NCI-H774 (cell line): Measurements from ENCODE around the gene RASSF10.

Experiments
- DNase-seq: peaks from one replicate; lab custom pipeline; 2025; lab: John Stamatoyannopoulos, UW

RASSF10 gene

DNA sequence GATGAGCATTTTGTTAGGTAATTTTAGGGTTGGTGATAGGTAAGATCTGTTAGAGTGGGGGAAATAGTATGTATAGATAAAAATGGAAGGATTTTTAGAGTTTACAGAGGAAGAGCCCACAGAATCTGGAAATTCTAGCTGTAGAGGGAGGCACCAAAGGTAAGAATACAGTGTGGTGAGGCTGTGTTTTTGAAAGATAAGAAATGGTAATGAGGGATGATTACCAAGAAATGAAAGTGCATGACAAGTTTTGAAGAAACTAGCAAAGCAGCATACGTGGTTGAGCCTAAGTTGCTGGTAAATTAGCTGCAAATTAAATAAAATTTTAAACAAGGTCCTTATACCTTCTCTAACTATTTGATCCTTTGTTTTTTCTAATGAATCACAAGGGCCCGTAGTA, 14.6 kb upstream of the RASSF10 start:
- no peak for DNase-seq

DNA sequence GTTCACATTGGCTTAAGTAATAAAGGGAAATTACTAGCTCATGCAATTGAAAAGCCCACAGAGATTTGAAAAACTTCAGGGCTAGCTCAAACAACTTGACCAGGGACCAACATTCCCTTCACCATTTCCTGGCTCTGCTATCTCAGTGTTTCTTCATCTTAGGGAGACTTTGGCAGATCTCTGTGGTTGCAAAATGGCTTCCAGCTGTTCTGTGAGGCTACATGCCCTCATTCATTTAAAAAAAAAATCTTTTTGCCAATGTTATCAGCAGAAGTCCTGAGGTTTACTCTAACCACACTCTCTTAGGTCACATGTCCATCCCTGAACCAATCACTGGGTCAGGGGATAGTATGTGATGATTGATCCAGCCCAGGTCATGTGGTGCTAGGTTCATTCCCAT, 13.9 kb upstream of the RASSF10 start:
- no peak for DNase-seq

GRCh38 chr11:12995823-12996222, 13.3 kb upstream of the RASSF10 start:
- no peak for DNase-seq

GRCh38 chr11:12997168-12997567, 11.9 kb upstream of the RASSF10 start:
- DNase-seq, result no peak

- DNase-seq, result no peak
Measured at GRCh38 chr11:12998336-12998735, 10.8 kb upstream of the RASSF10 start.

DNA sequence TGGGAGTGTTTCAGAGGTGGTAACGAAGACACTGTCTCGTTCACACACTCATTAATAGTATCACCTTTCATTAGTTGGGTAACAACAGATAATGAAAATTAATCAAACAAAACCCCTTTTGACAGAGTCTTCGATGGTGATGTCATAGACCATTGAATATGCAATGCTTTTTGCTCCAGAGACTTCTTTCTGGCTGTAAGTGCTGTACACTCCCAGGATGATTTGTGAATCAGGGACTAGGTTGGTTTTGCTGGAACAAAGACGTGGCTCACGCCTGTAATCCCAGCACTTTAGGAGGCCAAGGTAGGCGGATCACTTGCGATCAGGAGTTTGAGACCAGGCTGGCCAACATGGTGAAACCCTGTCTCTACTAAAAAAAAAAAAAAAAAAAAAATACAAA, 9.5 kb upstream of the RASSF10 start:
- DNase-seq, result no peak

GRCh38 chr11:13000116-13000515, 9.0 kb upstream of the RASSF10 start:
- no peak for DNase-seq

- DNase-seq, result no peak
Measured at GRCh38 chr11:13000721-13001120, 8.4 kb upstream of the RASSF10 start.

- DNase-seq, result no peak
Measured at GRCh38 chr11:13003736-13004493, 5.2 kb upstream of the RASSF10 start.

- no peak for DNase-seq
Measured at GRCh38 chr11:13007182-13008060, 1.7 kb upstream of the RASSF10 start.

DNA sequence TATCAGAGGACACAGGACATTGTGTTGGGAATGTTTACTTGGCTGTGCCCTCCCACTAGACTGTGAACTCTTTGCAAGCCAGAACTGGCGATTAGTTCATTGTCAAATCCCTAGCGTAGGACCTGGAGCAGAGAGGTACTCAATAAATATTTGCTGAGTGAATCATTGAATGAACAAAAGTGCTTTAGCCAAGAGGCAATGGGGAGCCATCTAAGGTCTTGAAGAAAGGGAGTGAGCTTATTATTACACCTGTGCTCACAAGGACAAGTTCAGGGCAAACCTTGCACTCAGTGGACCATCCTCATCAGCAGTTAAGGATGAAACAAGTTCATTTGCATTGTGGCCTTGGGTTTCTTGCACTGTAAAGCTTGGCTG, 1.1 kb upstream of the RASSF10 start:
- DNase-seq, result peak; percentile 46

GRCh38 chr11:13009476-13009920, 382 bp downstream of the RASSF10 start:
- no peak for DNase-seq

DNA sequence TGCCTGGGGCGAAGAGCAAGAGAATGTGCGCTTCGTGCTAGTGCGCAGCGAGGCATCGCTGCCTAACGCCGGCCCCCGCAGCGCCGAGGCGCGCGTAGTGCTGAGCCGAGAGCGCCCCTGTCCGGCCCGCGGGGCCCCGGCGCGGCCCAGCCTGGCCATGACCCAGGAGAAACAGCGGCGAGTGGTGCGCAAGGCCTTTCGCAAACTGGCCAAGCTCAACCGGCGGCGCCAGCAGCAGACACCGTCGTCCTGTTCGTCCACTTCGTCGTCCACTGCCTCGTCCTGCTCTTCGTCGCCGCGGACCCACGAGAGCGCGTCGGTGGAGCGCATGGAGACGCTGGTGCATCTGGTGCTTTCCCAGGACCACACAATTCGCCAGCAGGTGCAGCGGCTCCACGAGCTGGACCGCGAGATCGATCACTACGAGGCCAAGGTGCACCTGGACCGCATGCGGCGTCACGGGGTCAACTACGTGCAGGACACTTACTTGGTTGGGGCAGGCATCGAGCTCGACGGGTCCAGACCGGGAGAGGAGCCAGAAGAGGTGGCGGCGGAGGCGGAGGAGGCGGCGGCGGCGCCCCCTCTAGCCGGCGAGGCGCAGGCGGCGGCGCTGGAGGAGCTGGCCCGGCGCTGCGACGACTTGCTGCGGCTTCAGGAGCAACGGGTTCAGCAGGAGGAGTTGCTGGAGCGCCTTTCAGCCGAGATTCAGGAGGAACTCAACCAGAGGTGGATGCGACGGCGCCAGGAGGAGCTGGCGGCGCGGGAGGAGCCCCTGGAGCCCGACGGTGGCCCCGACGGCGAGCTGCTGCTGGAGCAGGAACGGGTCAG, 1.0 kb downstream of the RASSF10 start:
- DNase-seq, result peak; percentile 32

DNA sequence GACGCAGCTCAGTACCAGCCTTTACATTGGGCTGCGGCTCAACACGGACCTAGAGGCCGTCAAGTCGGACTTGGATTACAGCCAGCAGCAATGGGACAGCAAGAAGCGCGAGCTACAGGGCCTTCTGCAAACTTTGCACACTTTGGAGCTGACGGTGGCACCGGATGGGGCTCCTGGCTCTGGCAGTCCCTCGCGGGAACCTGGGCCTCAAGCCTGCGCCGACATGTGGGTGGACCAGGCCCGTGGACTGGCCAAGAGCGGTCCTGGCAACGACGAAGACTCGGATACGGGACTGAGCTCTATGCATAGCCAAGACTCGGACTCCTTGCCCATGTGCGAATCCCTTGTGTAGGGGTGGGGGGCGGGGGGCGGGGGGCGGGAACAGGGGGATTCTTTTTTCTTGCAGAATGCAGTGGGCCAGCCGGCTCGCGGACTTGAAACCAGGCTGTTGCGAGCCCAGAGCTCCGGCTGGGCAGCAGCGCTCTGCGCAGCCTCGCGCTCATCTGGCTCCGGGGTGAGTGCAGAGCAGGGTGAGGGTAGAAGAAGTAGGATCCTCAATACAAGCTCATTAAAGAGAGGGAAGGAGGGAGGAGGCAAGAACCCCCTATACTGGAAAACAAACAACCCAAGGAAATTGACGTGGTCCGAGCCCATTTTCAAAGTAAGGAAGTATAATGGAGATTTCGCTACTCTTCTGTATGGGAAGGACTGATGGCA, 1.8 kb downstream of the RASSF10 start:
- peak; percentile 19 for DNase-seq

GRCh38 chr11:13011466-13012055, 2.4 kb downstream of the RASSF10 start:
- no peak for DNase-seq

DNA sequence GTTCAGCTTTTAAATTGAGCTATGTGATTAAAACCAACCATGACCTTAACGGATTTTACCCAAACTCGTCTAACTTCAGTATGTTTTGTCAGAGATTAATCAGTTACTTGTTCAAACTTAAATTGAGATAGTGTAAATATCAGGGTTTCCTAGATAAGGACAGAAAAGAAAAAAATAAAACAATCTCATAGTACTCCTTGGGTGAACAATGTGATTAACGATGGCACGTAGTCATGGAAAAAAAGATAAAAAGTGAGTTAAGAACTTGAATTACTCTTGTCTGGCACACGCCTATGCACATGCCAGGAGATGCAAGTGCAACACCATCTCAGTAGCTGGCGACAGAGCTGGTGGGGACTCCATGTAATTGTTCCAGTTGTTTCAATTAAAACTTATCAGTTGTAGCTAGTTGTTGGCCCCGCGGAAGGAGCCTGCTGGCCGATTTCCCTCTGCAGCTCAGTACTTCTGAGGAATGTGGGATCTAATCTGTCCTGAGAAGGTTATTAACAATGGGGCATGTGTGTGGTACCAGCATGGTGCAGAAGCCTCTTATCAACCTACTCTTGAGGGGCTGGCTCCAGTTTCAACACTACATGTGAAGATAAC, 3.0 kb downstream of the RASSF10 start:
- DNase-seq, result no peak

DNA sequence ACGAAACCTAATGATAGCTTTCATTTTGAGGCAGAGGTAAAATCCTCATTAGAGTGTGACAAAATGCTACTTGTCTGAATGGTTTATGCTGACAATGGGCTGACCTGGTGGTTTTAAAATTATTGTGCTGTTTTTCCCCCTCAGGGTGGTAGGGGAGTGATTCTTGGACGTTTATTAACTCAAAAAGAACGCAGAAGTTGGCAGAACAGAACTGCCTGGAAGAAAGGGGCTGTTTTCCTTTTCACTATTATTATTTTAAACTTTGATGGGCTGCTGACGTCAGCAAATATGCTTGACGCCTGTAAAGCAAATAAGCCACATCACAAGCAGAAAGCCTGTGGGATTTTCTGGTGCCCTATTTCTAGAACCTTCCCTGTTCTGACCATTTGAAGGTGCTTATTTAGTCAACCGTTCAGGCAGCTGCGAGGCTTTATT, 4.0 kb downstream of the RASSF10 start:
- no peak for DNase-seq

- no peak for DNase-seq
Measured at GRCh38 chr11:13015753-13016152, 6.6 kb downstream of the RASSF10 start.

- DNase-seq, result peak; percentile 27
Measured at GRCh38 chr11:13016415-13016814, 7.3 kb downstream of the RASSF10 start.

DNA sequence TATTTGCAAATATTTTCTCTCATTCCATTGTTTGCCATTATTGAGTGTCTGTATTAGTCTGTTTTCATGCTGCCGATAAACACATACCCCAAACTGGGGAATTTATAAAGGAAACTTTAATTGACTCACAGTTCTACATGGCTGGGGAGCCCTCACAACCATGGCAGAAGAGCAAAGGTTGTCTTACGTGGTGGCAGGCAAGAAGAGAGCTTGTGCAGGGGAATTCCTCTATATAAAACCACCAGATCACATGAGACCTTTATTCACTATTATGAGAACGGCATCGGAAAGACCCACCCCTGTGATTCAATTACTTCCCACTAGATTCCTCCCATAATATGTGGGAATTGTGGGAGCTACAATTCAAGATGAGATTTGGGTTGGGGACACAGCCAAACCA, 10.2 kb downstream of the RASSF10 start:
- DNase-seq, result no peak

DNA sequence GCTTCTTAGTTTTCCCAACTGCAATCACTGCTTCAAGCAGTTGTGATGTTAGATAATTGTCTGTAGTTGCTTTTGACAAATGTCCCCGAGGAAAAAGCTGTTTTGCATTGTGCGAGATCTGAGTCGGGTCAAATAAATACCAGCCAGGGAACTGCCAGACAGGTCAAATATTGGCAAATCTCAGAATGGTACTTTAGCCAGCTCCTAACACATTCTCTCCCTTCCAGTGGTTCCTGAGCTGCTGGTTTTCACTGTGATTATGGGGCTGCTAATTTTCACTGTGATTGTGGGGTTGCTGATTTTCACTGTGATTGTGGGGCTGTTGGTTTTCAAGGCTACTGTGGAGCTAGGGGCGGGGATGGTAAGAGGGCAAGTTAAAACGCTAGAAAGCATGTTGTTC, 14.3 kb downstream of the RASSF10 start:
- no peak for DNase-seq
